ENCODE results near the gene COX5B. TPM values are rescaled to one million over a fixed set of nuclear protein-coding genes. Genes with fewer than 3 reads are reported as not detected.

Gene COX5B
- total and polyA plus RNA-seq, 9 of the 15 experiments (the other 6 are each of a cell fraction or from before 2014, with no cell fraction given), result 154 to 1,424 (median 487) TPM

DNA sequence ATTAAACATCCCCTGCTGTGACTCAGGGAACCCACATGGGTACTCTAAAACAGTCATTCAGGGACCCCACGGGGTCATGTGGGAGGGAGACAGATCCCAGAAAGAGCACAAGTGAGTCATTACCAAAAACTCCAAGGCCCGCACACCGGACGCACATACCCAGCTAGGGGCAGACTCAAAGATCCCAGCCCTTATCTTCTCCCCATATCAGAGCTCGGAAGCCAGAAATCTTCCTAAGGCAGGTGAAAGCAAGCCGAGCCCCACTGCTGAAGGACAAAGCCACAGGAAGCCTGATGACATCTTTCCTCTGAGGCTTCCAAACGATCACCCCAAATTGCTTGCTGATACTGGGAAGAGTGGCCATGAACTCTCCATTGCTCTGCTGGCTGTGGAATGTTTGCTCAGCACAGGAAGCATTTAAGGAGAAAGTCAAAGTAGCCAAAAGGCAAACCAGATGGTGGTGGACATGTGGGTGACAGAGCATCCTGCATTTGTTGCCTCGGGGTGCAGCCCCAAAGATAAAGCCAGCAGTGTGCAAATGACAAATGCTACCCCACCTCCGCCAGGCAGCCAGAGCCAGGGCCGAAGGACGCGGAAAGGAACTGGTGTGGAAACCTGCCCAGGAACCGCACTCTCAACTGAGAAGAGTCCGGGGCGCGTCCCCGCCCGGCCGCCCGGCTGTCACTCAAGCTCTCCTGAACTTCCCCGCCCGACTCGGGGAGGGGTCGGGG lies 17.2 kb downstream of the COX5B start (continued):
- TF ChIP-seq, protein P1, sequence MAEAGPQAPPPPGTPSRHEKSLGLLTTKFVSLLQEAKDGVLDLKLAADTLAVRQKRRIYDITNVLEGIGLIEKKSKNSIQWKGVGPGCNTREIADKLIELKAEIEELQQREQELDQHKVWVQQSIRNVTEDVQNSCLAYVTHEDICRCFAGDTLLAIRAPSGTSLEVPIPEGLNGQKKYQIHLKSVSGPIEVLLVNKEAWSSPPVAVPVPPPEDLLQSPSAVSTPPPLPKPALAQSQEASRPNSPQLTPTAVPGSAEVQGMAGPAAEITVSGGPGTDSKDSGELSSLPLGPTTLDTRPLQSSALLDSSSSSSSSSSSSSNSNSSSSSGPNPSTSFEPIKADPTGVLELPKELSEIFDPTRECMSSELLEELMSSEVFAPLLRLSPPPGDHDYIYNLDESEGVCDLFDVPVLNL (CRISPR knock-in tag; IDR thresholded peaks at IDR 0.05; ENCODE audit: low read depth), result 0 out of 2 replicates have a peak, but pooled peaks have one; percentile 34
- TF ChIP-seq ZNF12 (CRISPR knock-in tag; IDR thresholded peaks at IDR 0.05) (no peak), EWSR1 (IDR thresholded peaks at IDR 0.05; ENCODE audit: borderline replicate concordance, low read depth, partially characterized antibody) (no peak), PPARD (CRISPR knock-in tag; IDR thresholded peaks at IDR 0.05) (no peak), BACH1 (tag; IDR thresholded peaks at IDR 0.05) (no peak), SMC3 (conservative IDR thresholded peaks at IDR 0.05; ENCODE audit: insufficient read depth, low read depth, low read length) (no peak), MYNN (IDR thresholded peaks at IDR 0.05) (no peak; the same call in 1 of the 2 replicates), MYNN (CRISPR knock-in tag; IDR thresholded peaks at IDR 0.05) (no peak), CXXC5 (CRISPR knock-in tag; IDR thresholded peaks at IDR 0.05) (peak; percentile 4; the same call in 1 of the 2 replicates), ZNF583 (CRISPR knock-in tag; IDR thresholded peaks at IDR 0.05) (no peak), ZNF140 (CRISPR knock-in tag; IDR thresholded peaks at IDR 0.05) (no peak), SRSF3 (IDR thresholded peaks at IDR 0.05; ENCODE audit: insufficient read depth, low read length) (no peak), PHB2 (IDR thresholded peaks at IDR 0.05; ENCODE audit: low read depth) (no peak), ZNF436 (CRISPR knock-in tag; IDR thresholded peaks at IDR 0.05) (no peak), ZKSCAN8 (CRISPR knock-in tag; IDR thresholded peaks at IDR 0.05) (no peak), NEUROD1 (IDR thresholded peaks at IDR 0.05; ENCODE audit: borderline replicate concordance, low read depth, low read length, partially characterized antibody) (peak; percentile 41)
- TF ChIP-seq, protein P2, sequence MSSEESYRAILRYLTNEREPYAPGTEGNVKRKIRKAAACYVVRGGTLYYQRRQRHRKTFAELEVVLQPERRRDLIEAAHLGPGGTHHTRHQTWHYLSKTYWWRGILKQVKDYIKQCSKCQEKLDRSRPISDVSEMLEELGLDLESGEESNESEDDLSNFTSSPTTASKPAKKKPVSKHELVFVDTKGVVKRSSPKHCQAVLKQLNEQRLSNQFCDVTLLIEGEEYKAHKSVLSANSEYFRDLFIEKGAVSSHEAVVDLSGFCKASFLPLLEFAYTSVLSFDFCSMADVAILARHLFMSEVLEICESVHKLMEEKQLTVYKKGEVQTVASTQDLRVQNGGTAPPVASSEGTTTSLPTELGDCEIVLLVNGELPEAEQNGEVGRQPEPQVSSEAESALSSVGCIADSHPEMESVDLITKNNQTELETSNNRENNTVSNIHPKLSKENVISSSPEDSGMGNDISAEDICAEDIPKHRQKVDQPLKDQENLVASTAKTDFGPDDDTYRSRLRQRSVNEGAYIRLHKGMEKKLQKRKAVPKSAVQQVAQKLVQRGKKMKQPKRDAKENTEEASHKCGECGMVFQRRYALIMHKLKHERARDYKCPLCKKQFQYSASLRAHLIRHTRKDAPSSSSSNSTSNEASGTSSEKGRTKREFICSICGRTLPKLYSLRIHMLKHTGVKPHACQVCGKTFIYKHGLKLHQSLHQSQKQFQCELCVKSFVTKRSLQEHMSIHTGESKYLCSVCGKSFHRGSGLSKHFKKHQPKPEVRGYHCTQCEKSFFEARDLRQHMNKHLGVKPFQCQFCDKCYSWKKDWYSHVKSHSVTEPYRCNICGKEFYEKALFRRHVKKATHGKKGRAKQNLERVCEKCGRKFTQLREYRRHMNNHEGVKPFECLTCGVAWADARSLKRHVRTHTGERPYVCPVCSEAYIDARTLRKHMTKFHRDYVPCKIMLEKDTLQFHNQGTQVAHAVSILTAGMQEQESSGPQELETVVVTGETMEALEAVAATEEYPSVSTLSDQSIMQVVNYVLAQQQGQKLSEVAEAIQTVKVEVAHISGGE (CRISPR knock-in tag; IDR thresholded peaks at IDR 0.05), result peak in 1 of 3 experiments; percentile 91; a peak in 2 of 6 replicates
- TF ChIP-seq, protein P3, sequence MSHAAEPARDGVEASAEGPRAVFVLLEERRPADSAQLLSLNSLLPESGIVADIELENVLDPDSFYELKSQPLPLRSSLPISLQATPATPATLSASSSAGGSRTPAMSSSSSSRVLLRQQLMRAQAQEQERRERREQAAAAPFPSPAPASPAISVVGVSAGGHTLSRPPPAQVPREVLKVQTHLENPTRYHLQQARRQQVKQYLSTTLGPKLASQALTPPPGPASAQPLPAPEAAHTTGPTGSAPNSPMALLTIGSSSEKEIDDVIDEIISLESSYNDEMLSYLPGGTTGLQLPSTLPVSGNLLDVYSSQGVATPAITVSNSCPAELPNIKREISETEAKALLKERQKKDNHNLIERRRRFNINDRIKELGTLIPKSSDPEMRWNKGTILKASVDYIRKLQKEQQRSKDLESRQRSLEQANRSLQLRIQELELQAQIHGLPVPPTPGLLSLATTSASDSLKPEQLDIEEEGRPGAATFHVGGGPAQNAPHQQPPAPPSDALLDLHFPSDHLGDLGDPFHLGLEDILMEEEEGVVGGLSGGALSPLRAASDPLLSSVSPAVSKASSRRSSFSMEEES (CRISPR knock-in tag; IDR thresholded peaks at IDR 0.05), result no peak
- TF ChIP-seq, protein P4, sequence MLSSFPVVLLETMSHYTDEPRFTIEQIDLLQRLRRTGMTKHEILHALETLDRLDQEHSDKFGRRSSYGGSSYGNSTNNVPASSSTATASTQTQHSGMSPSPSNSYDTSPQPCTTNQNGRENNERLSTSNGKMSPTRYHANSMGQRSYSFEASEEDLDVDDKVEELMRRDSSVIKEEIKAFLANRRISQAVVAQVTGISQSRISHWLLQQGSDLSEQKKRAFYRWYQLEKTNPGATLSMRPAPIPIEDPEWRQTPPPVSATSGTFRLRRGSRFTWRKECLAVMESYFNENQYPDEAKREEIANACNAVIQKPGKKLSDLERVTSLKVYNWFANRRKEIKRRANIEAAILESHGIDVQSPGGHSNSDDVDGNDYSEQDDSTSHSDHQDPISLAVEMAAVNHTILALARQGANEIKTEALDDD (IDR thresholded peaks at IDR 0.05), result no peak
- TF ChIP-seq, protein P5, sequence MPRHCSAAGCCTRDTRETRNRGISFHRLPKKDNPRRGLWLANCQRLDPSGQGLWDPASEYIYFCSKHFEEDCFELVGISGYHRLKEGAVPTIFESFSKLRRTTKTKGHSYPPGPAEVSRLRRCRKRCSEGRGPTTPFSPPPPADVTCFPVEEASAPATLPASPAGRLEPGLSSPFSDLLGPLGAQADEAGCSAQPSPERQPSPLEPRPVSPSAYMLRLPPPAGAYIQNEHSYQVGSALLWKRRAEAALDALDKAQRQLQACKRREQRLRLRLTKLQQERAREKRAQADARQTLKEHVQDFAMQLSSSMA (CRISPR knock-in tag; IDR thresholded peaks at IDR 0.05), result no peak

All from K562 (cell line).